Measurements from ENCODE around the gene ABHD14A.
"Not testable (repeated sequence)": the region's sequence is repeated elsewhere in the genome, so short reads cannot be mapped to it uniquely, and the experiment has no call there.

Gene ABHD14A

DNA sequence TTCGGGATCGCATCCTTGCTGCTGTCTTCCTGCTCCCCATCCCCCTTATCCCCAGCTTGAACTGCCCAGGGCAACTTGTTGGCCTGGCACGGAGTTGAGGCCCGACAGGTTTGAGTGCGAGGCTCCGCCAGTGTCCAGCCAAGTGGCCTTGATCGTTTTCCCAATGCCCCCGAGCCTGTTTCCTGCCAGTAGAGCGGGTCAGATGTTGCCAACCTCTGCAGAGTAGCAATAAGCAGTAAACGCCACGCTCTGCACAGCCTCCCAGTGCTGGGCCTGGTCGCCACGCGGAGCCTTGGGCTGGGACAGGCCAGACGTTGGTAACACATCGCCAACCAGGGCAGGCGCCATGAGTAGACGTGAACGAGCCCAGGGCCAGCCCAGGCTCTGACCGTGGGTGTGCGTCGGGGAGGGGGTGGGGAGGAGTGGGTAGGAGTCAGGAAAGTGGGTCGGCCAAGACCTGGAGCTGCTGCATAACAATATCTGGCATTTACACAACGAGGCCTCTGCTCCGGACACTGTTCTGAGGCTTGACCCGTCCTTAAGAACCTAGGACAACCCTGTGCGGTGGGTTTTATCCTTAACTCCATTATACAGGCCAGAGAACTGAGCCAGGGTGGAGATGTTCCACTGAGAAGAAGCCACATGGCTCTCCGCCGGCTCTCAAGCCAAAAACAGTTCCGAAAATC, 444 bp upstream of the ABHD14A start:
- no peak for DNase-seq (ENCODE audit: low spot score)

DNA sequence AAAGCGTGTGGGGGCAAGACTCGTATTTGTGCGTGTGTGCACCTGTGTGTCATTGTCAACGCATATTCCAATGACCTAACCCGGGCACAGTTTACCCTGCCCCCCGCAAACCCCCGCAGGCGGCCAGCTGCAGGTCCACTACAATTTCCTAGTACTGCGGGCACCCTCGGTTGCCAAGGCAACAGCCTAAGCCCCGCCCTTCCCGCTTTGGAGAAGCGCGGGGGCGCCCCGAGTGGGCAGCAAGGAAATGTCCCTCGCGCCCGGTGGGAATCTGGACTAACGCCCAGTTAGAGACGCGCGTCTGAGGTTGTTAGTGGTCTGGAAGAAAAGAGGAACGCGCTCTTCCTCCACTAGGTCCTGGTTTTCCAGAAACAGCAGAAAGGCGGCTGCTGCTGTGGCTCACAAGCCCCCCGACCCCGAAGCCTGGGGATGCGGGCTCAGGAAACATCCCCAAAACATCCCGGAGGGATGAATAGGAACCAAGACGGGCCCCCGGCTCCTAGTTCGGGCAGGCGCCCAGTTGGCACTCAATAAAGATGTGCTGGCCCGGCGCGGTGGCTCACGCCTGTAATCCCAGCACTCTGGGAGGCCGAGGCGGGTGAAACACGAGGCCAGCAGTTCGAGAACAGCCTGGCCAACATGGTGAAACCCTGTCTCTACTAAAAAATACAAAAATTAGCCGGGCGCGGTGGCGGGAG, 1.1 kb downstream of the ABHD14A start:
- peak; percentile 79 for DNase-seq (ENCODE audit: low spot score)

DNA sequence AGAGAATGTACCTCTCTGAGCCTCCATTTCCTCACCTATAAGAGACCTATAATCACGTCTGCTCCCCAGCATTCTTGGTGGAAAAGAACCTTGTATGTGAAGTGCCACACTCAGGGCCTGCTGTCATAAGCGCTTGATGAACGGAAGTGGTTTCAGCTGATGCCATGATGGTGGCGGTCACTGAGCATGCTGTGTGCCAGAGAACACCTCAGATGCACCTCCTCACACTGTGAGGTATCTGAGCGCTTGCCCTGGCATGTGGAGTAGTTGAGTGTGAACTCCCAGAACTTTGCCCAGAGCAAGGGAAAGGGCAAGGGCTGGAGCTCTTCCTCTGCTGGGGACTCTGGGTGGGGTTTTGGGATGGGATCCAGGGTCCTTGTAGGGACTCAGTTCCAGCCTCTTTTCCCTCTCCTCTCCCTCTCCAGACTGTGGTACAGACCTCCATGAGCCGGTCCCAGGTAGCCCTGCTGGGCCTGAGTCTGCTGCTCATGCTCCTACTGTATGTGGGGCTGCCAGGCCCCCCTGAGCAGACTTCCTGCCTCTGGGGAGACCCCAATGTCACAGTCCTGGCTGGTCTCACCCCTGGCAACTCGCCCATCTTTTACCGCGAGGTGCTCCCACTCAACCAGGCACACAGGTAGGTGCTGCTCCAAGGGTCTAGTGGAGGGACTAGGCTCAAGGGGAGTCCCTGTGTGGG, 2.7 kb downstream of the ABHD14A start:
- DNase-seq (ENCODE audit: low spot score), result no peak

DNA sequence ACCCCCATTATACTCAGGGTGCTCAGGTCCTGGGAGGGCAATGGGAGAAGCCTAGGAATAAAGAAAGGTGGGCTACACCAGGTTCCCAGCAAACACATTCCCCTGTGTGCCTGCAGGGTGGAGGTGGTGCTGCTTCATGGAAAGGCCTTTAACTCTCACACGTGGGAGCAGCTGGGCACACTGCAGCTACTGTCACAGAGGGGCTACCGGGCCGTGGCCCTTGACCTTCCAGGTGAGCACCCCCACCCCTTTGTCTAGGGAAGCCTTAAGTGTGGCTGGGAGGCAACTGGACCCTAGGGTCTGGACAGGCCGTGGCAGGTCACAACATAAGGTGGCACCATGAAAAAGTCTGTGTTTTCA, 3.3 kb downstream of the ABHD14A start:
- no peak for DNase-seq (ENCODE audit: low spot score)

DNA sequence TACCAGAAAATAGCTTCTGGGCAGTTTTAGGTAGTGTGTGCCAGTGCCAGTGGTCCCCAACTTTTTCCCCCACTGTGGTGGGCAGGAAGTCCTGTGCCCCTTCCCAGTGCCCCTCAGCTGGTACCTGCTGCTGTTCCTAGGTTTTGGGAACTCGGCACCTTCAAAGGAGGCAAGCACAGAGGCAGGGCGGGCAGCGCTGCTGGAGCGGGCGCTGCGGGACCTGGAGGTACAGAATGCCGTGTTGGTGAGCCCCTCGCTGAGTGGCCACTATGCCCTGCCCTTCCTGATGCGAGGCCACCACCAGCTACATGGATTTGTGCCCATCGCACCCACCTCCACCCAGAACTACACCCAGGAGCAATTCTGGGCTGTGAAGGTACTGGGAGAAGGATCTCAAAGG, 5.4 kb downstream of the ABHD14A start:
- no peak for DNase-seq (ENCODE audit: low spot score)

DNA sequence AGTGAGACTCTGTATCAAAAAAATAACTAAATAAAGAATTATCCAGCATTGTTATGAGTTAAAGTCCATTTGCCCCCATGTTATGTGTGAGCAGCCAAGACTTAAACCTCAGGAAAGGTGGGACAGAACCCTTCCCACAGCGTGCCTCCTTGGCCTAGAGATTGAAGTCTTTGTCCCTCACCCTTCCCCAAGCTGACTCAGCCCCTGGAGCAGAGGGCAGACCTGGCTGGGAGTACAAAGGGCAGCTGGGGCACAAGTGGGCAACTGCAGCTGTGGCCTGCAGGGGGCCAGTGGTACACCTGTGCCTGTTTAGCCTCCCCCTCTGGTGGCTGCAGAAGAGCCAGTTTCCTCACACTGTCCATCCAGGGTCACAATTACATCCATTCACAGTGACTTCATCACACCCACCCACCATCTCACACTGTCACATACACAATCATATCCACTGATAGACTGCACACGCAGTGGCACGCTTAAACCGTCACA, 7.5 kb downstream of the ABHD14A start:
- no peak for DNase-seq (ENCODE audit: low spot score)

DNA sequence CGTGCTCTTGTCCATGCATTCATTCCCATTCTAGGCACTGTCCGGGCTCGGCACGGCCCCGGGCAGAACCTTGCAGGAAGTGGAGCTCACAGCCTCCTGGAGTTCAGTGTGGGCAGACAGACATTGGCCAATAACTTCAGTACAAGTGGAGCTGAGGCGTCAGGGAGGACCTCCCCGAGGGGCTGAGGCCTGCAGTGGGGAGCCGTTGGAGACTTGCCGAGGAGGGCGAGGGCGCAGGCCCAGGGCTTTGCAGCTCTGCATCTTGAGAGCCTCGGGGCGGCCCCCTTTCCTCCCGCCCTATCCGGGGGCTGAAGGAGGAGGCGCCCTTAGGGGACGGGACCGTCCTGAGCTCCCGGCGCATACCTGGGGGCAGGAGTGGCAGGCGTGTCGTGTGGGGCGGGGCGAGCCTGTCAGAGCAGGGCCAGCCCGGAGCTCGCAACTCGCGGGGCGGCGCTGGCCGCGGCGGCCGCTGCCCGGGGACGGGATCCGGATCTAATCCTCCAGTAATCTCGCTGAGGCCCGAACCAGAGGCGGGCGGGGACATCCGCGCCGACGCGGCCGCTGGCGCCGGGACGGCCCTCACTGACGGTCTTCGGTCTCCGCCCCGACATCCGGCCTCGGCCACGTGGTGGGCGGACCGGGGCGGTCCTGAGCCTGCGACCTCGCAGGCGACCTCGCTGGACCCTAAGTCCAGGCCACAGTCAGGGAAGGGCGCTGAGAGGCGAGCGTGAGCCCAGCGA, 8.1 kb downstream of the ABHD14A start, which contains the start of gene ACY1:
Gene ACY1, plus strand, starts transcription at position 698 of the 740 bp plus-strand sequence. CDS start 530 bp downstream, outside the sequence.
- peak; percentile 94 for DNase-seq (ENCODE audit: low spot score)

DNA sequence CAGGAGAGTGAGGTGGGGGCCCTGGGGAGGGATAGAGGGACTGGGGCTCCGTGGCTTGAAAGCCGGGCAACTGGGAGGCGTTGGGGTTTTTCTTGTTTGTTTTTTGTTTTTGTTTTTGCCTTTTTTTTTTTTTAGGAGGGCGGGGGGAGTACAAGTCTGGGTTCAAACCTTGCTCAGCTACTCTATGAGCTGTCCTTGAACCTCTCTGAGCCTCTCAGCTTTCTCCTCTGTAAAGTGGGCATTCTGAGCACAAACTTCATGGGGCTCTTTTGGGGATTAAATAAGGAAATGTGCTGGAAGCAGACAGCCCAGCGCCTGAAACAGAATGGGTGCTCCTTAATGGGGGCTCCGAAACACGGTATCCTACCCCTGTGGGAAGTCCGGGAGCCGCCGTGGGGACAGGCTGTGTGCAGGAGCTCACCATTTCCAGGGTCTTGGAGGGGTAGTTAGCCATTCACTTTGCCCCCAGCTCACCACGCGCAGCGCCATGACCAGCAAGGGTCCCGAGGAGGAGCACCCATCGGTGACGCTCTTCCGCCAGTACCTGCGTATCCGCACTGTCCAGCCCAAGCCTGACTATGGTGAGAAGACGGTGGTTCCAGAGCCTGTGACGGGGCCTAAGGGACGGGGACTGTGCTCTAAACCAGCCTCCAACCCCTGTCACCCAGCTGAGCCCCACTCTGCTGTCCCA, 8.9 kb downstream of the ABHD14A start:
- DNase-seq (ENCODE audit: low spot score), result no peak

DNA sequence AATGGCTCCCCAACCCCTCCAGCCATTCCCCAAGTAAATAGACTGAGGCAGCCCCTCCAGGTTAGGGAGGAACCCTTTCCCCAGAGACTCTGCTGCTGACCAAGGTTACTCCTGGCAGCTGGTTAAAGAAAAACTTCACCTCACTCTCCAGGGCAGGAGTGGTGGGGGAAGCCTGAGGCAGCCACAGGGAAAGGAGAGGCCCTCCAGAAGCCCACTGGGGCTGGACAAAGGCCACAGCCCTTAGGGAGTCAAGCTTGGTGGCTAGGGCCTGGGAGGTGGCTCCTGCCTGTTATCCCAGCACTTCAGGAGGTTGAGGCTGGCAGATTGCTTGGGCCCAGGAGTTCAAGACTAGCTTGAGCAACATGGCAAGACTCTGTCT, 9.4 kb downstream of the ABHD14A start:
- DNase-seq (ENCODE audit: low spot score), result no peak

DNA sequence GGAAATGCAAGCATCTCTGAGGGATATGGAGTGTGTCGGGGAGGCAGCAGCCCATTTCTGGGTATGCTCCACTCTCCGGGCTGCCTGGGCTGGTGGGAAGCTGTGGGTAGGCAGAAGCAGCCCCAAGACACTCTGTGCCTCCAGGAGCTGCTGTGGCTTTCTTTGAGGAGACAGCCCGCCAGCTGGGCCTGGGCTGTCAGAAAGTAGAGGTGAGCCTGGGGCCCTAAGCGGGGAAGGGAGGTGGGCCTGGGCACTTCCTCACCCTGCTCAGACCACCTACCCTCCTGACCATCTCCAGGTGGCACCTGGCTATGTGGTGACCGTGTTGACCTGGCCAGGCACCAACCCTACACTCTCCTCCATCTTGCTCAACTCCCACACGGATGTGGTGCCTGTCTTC, 10.2 kb downstream of the ABHD14A start:
- no peak for DNase-seq (ENCODE audit: low spot score)

DNA sequence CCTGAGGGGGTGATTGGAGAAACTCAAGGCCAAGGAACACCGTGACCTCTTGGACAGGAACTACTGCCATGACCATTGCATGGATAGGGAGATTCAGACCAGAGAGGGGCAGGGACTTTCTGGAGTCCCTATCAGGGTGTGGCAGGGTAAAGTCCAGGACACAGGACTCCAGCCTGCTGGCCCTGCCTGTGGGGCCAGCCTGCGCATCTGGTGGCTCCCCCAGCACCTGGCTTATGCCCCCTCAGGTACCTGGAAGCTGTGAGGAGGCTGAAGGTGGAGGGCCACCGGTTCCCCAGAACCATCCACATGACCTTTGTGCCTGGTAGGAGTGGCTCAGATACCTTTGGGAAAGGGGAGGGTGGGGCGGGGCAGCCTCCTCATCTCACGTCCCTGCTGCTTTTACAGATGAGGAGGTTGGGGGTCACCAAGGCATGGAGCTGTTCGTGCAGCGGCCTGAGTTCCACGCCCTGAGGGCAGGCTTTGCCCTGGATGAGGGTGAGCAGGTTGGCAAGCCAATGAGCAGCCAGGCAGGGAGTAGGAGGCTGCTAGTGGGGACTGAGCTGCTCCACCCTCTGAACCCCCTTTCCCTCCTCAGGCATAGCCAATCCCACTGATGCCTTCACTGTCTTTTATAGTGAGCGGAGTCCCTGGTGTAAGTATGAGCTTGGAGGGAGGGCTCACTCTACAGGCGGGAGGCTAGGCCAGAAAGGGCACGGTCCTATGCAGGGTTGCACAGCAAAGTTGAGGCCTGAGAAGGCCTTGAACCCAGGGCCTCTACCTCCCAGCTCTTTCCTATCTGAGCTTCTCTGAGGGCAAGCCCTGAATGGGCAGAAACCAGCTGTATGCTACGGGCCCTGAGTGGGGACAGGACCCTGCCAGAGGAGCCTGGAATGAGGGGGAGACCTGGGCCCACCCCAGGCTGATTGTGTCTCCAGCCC, 11.4 kb downstream of the ABHD14A start:
- DNase-seq (ENCODE audit: low spot score), result no peak

DNA sequence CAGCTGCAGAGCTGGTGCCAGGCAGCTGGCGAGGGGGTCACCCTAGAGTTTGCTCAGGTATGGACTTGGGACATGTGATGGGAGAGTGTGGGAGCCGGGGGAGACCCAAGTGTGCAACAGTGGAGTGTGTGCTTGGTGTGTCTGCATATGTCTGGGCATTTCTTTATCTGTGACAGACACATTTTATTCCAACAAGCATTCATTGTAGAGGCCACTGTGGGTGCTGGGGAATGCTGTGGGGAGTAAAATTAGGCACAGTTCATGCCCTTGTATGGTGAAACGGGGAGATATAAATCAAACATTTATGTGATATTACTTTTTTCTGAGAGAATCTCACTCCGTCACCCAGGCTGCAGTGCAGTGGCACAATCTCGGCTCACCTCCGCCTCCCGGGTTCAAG, 12.7 kb downstream of the ABHD14A start:
- no peak for DNase-seq (ENCODE audit: low spot score)

DNA sequence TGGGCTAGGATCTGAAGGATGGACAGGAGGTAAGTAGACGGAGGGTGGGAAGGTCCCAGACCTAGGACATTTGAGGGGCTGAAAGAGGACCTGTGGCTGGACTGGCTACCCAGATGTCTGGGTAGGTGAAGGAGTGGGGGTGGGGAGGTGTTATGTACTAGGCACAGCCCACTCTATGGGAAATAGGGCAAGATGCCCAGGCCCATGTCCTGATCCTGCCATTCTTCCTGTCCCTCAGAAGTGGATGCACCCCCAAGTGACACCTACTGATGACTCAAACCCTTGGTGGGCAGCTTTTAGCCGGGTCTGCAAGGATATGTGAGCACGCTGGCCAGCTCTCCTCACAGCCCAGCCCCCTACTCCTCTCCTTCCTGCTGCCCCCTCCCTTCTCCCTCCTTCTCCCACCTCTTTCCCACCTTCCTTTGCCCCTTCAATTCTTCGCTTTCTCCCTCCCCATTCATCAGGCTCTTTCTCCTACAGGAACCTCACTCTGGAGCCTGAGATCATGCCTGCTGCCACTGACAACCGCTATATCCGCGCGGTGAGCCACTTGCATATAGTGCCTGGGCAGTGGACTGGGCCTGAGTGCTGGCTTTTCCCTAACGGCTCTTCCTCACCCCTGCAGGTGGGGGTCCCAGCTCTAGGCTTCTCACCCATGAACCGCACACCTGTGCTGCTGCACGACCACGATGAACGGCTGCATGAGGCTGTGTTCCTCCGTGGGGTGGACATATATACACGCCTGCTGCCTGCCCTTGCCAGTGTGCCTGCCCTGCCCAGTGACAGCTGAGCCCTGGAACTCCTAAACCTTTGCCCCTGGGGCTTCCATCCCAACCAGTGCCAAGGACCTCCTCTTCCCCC, 13.7 kb downstream of the ABHD14A start:
- no peak for DNase-seq (ENCODE audit: low spot score)

DNA sequence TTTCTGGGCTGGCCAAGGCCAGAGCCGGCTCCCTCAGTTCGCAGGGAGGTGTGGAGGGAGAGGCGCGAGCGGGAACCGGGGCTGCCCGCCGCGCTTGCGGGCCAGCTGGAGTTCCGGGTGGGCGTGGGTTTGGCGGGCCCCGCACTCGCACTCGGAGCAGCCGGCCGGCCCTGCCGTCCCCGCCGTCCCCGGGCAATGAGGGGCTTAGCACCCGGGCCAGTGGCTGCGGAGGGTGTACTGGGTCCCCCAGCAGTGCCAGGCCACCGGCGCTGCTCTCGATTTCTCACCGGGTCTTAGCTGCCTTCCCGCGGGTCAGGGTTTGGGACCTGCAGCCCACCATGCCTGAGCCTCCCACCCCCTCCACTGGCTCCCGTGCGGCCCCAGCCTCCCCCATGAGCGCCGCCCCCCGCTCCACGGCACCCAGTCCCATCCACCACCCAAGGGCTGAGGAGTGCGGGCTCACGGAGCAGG, 15.7 kb downstream of the ABHD14A start:
- not testable (repeated sequence) for DNase-seq (ENCODE audit: low spot score)

DNA sequence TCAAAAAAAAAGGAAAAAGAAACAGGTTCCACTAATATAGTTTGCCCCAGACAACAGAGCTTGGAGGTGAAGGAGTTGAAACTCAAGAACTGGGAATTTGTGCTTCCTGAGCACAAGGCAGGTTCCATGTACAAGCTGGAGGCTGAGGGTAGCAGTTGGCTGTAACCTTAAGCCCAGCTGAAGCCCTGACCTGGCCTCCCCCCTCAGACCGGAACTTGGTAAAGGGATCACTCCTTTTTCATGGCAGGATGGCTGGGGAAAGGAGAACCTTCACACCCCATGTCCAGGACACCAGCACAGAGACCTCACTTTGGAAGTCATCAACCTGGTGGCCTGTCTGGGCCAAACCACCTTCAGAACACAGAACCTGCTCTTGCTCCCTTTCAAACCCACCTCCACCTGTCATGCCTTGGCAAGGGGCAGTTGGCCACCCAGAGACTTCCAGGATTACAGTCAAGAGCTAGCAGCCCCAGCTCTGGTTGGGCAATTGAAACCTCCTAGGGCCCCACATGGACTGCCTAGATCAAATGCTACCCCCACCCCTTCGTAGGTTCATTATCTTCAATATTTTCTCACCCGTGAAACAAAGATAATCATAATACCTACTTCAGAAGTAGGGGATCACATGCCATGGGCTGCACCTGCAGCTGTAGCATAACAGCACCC, 17.3 kb downstream of the ABHD14A start:
- no peak for DNase-seq (ENCODE audit: low spot score)

DNA sequence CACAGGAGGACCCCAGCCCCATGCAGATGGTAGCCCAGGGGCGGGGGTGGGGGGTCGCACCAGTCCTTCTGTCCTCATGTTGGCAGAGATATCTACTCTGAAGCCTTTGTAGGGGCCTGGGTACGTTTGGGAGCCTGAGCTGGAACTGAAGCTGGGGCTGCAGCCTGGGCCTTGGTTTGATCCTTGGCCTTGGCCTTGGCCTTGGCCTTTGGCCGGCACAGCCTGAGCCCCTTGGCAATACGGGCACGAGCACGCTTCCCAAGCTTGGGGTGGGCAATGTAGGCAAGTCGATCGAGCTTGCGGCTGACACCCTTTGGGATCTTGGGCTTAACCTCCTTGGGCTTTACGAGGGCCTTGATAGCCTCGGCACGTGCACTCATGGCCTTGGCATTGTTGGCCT, 18.8 kb downstream of the ABHD14A start:
- not testable (repeated sequence) for DNase-seq (ENCODE audit: low spot score)

DNA sequence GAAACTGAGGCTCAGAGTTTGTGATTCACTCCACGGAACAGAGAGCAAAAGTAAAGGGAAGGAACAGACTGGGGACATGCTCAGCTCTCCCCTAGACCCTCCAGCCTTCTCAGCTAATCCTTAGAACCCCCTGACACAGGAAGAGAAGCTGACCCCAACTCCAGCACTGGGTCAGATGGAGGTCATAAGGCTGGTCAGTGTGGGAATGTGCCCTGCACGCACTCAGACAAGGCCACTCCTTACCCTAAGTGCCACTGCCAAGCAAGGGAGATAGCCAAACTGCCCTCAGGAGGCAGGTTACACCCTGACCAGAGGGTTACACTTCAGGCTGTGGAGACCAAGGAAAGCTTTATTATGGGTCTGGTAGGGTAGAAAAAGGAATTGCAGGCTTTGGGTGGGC, 19.7 kb downstream of the ABHD14A start:
- no peak for DNase-seq (ENCODE audit: low spot score)

DNA sequence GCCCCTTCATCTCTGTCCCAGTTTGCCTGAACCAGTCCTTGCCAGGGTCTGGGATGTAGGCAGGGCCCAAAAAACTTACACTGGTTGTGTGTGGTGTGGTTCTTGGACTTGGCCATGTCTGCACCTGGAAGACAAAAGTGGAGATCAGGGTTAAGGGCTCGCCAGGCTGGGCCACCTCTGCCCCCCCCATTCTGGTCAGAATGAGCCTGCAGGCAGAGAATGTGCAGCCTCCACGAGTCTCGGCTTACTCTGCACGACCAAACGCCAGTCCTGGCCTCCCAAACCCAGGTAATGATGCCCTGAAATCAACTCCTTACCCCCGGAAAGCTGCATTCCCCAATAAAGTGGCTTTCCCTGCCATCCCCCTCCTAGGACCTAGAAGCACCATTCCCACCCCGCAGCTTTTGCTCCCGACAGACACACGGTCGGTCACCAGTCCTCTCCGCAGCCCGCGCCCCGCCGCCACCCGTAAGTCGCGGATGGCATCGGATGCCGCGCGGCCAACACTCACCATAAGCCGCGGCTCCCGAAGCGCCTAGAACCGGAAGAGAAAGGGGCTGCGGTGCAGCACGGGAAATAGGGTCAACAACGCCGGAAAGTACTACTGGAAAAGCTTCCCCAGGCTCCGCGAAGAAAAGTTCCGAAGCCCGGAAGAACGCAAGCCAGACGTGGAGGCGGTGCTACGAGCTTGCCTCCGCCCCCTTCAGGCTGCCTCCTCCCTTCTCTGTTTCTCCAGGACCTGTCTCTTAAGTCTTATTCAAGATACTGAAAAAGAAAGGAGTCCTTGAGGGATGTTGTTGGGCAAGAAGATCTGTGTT, 20.7 kb downstream of the ABHD14A start, which contains the start of gene RPL29:
Gene RPL29, minus strand, starts transcription at position 550 of the 818 bp plus-strand sequence. Its CDS starts 434 bp downstream, at position 116.
- DNase-seq (ENCODE audit: low spot score), result peak; percentile 92

Data from ecto neural progenitor cell (in vitro differentiated cells).